ENCODE data around the gene KRT7. TPM values are rescaled to one million over a fixed set of nuclear protein-coding genes. Genes with fewer than 3 reads are reported as not detected.

KRT7 gene
- total RNA-seq, 4 donors from 2014 or later: 2.5 to 248 (median 111) TPM

- DNase-seq (ENCODE audit: low spot score) (no peak), ATAC-seq (ENCODE audit: low FRiP score) (no peak)
- TF ChIP-seq CTCF (IDR thresholded peaks at IDR 0.05): no peak
Observed at GRCh38 chr12:52223406-52224039, 9.5 kb upstream of the KRT7 start.

GRCh38 chr12:52224151-52224550 is 8.9 kb upstream of the KRT7 start:
- no peak for TF ChIP-seq CTCF (IDR thresholded peaks at IDR 0.05)

DNA sequence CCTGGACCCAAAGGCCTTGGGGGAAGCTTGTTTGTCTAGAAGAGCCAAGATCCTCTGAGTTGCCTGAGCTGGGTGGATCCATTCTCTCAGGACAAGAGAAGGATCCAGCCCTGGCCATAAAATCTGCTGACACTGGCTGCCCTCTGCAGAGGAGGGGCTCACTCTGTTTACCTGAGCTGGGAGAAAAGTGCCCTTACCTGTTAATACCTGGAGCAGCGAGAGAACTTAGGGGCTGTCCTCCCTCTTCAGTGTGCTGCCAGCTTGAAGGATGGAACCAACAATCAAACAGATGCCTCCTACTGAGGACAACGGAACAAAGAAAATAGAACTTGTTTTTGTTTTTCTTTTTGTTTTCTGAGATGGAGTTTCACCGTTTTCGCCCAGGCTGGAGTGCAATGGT is 7.3 kb upstream of the KRT7 start:
- DNase-seq (ENCODE audit: low spot score) (no peak), ATAC-seq (ENCODE audit: low FRiP score) (no peak)
- no peak for TF ChIP-seq CTCF (IDR thresholded peaks at IDR 0.05)

More at GRCh38 chr12:52224151-52224550, 8.9 kb upstream of the KRT7 start:
- DNase-seq (ENCODE audit: low spot score): no peak
- ATAC-seq (ENCODE audit: low FRiP score): no peak

DNA sequence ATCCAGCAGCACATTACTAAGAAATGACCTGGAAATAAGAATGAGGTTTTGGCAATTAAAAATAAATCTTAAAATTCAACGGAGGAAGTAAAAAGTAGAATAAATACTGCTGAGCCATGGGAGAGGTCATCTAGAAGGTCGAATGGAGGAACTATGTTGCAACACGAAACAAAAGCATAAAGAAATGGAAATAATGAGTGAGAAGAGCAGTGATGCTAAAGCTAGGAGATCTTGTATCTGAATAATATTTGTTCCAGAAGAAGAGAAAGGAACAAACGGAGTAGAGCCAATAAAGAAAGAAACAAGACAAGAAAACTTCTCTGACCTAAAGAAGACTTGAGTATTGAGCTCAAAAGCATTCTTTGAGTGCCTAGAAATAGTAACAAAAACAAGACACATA is 6.6 kb upstream of the KRT7 start:
- DNase-seq (ENCODE audit: low spot score): no peak
- ATAC-seq (ENCODE audit: low FRiP score): no peak
- no peak for TF ChIP-seq CTCF (IDR thresholded peaks at IDR 0.05)

DNA sequence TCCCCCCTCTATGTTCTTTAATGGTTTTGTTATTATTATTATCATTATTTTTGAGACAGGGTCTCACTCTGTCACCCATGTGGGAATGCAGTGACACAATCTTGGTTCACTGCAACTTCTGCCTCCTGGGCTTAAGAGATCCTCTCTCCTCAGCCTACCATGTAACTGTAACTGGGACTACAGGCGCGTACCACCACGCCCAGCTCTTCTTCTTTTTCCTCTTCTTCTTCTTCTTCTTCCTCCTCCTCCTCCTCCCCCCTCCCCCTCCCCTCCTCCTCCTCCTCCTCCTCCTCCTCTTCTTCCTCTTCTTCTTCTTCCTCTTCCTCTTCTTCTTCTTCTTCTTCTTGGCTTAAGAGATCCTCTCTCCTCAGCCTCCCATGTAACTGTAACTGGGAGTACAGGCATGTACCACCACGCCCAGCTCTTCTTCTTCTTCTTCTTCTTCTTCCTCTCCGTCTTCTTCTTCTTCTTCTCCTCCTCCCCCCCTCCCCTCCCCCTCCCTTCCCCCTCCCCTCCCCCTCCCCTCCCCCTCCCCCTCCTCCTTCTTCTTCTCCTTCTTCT is 5.4 kb upstream of the KRT7 start:
- ATAC-seq (ENCODE audit: low FRiP score) (no peak), DNase-seq (ENCODE audit: low spot score) (no peak)
- no peak for TF ChIP-seq CTCF (IDR thresholded peaks at IDR 0.05)

GRCh38 chr12:52228366-52228765 is 4.7 kb upstream of the KRT7 start:
- no peak for TF ChIP-seq CTCF (IDR thresholded peaks at IDR 0.05)
- ATAC-seq (ENCODE audit: low FRiP score): no peak
- no peak for DNase-seq (ENCODE audit: low spot score)

DNA sequence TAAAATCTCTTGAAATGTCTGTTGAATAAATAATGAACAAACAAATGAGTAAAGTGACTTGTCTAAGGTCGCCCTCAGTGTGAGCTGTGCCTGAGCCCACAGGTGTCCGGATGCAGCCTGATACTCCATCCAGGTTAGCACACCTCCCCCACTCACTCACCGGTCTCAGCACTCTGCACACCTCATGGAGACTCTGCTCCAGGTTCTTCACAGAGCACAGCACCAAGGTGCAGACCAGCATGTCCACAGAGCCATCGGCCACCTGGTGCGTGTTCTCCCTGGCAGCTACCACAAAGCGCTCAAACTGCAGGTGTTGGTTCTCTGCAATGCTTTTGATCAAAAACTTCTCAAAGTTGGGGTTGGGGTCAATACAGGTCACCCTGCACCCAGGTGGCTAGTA is 4.1 kb upstream of the KRT7 start:
- no peak for TF ChIP-seq CTCF (IDR thresholded peaks at IDR 0.05)
- ATAC-seq (ENCODE audit: low FRiP score) (no peak), DNase-seq (ENCODE audit: low spot score) (no peak)

All from omental fat pad (tissue), 4 donors.